Bronchial epithelial cell (primary cell): ENCODE results near the gene GMNN. TPM values are rescaled to one million over a fixed set of nuclear protein-coding genes. Genes with fewer than 3 reads are reported as not detected.

Experiments
- DNase-seq: peaks from one replicate; pipeline ENCODE4 v3.0.0-alpha.2; 2010; ENCODE audit warnings: low read depth
- FAIRE-seq: peaks from 2 replicates; lab custom pipeline; 2011; peaks lifted over from hg19 to GRCh38; lab: Jason Lieb, UNC
- H3K27me3 ChIP-seq: 2 replicates; pipeline ENCODE4 v1.5.1; 2011; ENCODE audit warnings: low read length; ENCODE audit not compliant: control insufficient read depth, insufficient read depth
- H3K36me3 ChIP-seq: 2 replicates; pipeline ENCODE4 v1.5.1; 2011; ENCODE audit warnings: low read length; ENCODE audit not compliant: control insufficient read depth, insufficient read depth
- H3K4me3 ChIP-seq: 2 replicates; pipeline ENCODE4 v1.5.1; 2011; ENCODE audit warnings: mild to moderate bottlenecking, low read depth, low read length, control low read depth
- total RNA-seq: library from RNA; depleted of rRNA; stranded (reverse); fragments of >200 nt; gene quantifications from 2 replicates; pipeline ENCODE4 v1.2.1, GENCODE V29; 2014
- TF ChIP-seq, protein P1 (sequence below): IDR thresholded peaks from 2 replicates; pipeline ENCODE4 v1.5.1; 2011; ENCODE audit warnings: mild to moderate bottlenecking, moderate library complexity, low read length, control low read depth, inconsistent platforms; ENCODE audit not compliant: insufficient read depth, severe bottlenecking

Gene GMNN
- total RNA-seq, 1 donor from 2014 or later = 6.1 TPM

DNA sequence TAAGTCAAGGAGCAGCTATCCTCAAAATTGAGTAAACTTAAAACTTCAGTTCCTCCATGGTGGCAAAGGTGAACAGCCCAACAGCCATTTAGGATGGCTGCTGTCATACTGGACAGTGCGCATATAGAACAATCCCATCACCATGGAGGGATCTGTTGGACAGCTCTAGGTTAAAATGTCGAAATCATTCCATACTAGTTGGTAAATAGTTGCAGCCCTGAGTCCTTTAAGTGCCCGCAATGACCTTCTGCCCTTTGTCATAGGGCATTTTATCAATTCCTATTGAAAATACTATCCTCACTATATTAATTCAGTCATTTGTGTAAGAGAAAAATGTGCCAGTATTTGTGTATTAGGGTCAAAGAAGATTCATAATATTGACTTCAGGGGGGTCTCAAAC is 32.8 kb downstream of the GMNN start:
- Histone ChIP-seq H3K36me3 (no peaks in the 10 kb centered on the region), H3K27me3 (no peaks in the 10 kb centered on the region), H3K4me3 (no peak overlapping the region)
- TF ChIP-seq, protein P1, sequence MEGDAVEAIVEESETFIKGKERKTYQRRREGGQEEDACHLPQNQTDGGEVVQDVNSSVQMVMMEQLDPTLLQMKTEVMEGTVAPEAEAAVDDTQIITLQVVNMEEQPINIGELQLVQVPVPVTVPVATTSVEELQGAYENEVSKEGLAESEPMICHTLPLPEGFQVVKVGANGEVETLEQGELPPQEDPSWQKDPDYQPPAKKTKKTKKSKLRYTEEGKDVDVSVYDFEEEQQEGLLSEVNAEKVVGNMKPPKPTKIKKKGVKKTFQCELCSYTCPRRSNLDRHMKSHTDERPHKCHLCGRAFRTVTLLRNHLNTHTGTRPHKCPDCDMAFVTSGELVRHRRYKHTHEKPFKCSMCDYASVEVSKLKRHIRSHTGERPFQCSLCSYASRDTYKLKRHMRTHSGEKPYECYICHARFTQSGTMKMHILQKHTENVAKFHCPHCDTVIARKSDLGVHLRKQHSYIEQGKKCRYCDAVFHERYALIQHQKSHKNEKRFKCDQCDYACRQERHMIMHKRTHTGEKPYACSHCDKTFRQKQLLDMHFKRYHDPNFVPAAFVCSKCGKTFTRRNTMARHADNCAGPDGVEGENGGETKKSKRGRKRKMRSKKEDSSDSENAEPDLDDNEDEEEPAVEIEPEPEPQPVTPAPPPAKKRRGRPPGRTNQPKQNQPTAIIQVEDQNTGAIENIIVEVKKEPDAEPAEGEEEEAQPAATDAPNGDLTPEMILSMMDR = no peak
- DNase-seq (no peak), FAIRE-seq (no peak)

DNA sequence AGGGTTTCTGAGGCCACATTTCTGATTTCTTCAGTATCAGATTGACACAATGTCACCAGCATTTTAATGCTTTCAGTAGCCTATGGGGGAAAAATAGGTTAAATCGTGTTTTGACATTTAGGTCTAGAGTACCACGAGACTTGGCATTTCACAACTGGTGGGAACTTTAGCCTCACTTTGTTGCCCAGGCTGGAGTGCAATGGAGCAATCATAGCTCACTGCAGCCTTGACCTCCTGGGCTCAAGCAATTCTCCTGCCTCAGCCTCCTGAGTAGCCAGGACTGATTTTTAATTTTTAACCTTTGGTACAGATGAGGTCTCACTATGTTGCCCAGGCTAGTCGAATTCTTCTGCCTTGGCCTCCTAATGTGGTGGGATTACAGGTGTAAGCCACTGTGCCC is 35.0 kb downstream of the GMNN start:
- no peaks in the 10 kb centered on the region for H3K27me3 ChIP-seq
- FAIRE-seq (no peak), DNase-seq (no peak)
- H3K4me3 ChIP-seq = no peak overlapping the region
- no peaks in the 10 kb centered on the region for H3K36me3 ChIP-seq
- TF ChIP-seq, protein P1 = no peak

DNA sequence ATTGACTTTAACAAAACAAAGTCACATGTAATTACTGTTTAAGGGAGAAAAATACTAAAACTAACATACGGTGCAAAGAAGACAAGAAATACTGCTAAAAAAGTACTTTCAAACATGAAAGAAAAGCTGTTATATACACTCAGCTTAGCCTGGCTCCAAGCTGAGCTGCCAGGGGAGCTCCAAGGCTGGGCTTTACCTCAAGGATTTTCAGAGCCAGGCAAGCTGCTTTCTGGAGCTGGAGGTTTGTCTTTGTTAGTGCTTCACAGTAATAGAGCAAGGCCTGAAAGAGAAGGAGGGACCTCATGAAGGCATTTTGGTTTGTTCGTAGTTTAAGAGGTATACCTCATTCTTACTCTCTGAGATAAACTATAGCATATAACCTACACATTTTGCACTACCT is 43.6 kb downstream of the GMNN start:
- FAIRE-seq = no peak
- DNase-seq = no peak
- TF ChIP-seq, protein P1 = no peak

DNA sequence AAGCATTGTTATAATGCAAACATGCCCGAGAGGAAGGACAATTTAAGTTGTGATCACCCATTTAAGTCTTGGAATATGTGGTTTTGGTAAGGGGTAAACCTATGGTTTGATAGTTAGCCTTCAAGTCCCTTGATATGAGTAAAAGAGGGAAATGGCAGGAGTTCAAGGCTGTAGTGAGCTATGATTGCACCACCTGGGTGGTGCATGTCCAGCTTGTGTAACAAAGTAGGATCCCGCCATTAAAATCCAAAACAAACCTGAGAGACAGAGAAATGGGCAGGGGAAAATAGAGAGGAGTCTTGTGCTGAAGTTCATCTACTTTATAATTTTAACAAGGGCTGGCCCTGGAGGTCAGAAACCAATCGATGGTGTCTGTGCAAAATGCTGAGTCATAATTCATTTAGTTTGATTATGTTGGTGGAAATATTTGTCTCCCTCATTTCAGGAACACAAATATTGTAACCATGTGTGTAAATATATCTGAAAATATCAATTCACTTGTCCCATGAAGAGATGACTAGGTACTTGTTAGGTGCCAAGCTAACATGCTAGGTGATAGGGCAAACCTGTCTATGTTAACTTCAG is 47.2 kb downstream of the GMNN start:
- FAIRE-seq = no peak
- TF ChIP-seq, protein P1 = no peak

More for the DNA sequence above, 43.6 kb downstream of the GMNN start:
- Histone ChIP-seq H3K4me3 (no peak overlapping the region), H3K27me3 (no peaks in the 10 kb centered on the region), H3K36me3 (no peaks in the 10 kb centered on the region)

DNA sequence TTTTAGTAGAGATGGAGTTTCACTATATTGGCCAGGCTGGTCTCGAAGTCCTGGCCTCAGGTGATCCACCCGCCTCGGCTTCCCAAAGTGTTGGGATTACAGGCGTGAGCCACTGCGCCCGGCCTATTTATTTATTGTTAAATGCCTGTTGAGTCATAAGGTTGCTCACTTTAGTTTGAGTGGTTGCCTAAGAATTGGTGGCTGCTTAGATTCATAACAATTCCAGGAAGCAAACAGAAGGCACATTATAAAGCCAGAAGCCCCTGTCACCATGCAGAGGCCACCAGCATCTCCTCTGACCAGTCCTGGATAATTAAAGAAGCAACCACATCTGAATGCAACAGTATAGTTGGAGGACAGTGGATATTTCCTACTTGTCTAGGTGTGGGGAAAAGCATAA is 48.0 kb downstream of the GMNN start:
- FAIRE-seq (no peak), DNase-seq (peak; percentile 80)
- TF ChIP-seq, protein P1 = no peak
- Histone ChIP-seq H3K36me3 (no peaks in the 10 kb centered on the region), H3K27me3 (no peaks in the 10 kb centered on the region), H3K4me3 (no peak overlapping the region)

More for the DNA sequence above, 47.2 kb downstream of the GMNN start:
- DNase-seq = no peak
- no peaks in the 10 kb centered on the region for H3K36me3 ChIP-seq
- no peaks in the 10 kb centered on the region for H3K27me3 ChIP-seq
- no peak overlapping the region for H3K4me3 ChIP-seq

DNA sequence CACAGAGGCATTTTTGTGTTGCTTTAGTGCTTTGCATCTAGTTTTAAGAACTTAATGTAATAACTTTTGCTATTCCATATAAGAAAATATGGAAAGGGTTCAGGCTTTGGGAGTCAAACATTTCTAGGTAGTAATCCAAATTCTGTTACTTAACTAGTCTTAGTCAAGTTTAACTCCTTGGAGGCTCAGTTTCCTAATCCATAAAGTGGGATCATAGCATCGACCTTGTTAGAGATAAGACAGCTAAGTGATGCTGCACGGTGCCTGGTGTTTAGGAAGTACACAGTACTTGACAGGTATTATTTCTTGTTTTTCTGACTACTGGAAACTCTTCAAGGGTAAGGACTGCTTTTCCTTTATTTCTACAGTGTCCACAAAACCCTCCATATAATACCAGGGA is 48.4 kb downstream of the GMNN start:
- Histone ChIP-seq H3K4me3 (no peak overlapping the region), H3K27me3 (no peaks in the 10 kb centered on the region), H3K36me3 (no peaks in the 10 kb centered on the region)
- FAIRE-seq (no peak), DNase-seq (no peak)
- TF ChIP-seq, protein P1 = no peak
